Measurements from ENCODE around the gene MED27.

The MED27 gene

GRCh38 chr9:132082188-132082587, 2.5 kb upstream of the MED27 start:
- Histone ChIP-seq H3K9me3 (no peaks in the 10 kb centered on the region), H3K4me1 (no peaks in the 10 kb centered on the region), H3K36me3 (peaks cover 2% of the 10 kb centered on the region; the same call in 1 of the 2 replicates), H3K4me3 (ENCODE audit: low read depth, low read length) (no peak overlapping the region), H3K27me3 (no peaks in the 10 kb centered on the region)
- DNase-seq = no peak
- TF ChIP-seq CTCF (IDR thresholded peaks at IDR 0.05; ENCODE audit: low read depth, low read length) = no peak

- DNase-seq = no peak
- no peaks in the 10 kb centered on the region for H3K4me1 ChIP-seq
These were observed 839 bp downstream of the MED27 start for GRCh38 chr9:132078699-132079356.

DNA sequence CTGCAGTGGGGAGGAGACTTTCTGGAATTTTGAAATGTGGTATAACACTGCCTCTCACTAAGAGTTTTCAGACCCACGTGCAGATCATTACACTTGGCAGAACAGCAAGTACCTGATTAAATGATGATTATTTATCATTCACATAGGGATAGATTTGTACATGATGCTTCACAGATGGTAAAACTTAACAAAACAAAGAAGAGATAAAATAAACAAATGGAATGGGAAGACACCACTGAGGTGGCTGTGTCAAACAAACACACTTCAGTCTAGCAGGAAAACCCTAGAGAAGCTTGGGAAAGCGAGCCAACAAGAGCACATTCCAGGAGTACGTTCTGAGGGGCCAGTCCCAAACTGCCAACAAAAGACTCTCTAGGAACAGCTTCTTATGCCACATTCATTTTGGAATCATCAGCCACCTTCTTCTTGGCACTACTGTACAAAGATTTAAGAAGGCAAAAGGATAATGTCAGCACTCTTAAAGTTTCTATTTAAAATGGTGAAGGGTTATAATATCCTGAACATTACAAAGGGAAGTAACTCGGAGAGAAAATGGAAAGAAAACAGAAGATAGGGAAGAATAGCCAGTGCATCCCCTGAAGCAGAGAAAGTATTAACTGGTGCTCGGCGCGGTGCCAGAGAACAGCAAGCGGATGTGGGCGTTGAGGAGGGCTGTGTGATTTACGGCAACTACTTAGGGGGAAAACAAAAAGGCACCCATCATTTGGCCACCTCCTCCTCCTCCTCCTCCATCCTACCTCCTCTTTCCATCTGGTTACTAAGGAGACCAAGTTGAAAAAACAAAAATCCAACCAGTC, 1.6 kb downstream of the MED27 start:
- H3K27me3 ChIP-seq = no peaks in the 10 kb centered on the region
- H3K36me3 ChIP-seq = peaks cover 29% of the 10 kb centered on the region
- no peak for TF ChIP-seq CTCF (IDR thresholded peaks at IDR 0.05; ENCODE audit: low read depth, low read length)
- peak overlapping the region; percentile 91 for H3K4me3 ChIP-seq (ENCODE audit: low read depth, low read length)
- no peaks in the 10 kb centered on the region for H3K9me3 ChIP-seq
- DNase-seq = peak; percentile 68
- H3K4me1 ChIP-seq = no peaks in the 10 kb centered on the region

More at GRCh38 chr9:132078699-132079356, 839 bp downstream of the MED27 start:
- TF ChIP-seq CTCF (IDR thresholded peaks at IDR 0.05; ENCODE audit: low read depth, low read length) = no peak
- H3K9me3 ChIP-seq = no peaks in the 10 kb centered on the region
- H3K36me3 ChIP-seq = peaks cover 26% of the 10 kb centered on the region
- H3K27me3 ChIP-seq = no peaks in the 10 kb centered on the region
- peak overlapping the region; percentile 91 for H3K4me3 ChIP-seq (ENCODE audit: low read depth, low read length)

DNA sequence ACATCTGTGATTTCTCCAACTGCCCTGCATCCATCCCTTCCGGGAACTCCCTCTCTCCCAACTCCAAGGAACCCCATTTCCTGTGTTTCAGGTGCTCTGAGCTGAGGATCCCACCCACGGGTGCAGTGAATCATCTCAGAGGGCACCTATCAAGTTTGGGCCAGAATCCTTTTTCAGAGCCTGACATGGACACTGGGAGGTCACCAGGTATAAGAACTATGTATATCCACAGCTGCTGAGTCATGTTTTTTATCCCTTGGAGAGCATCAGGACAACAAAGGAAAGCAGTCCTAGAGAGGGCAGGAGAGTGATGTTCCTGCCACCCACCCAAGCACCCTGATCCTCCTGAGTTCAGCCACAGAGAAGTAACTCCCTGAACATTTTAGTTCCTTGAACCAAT, 3.8 kb downstream of the MED27 start:
- H3K9me3 ChIP-seq = no peaks in the 10 kb centered on the region
- H3K4me3 ChIP-seq (ENCODE audit: low read depth, low read length) = no peak overlapping the region
- peaks cover 42% of the 10 kb centered on the region for H3K36me3 ChIP-seq
- no peaks in the 10 kb centered on the region for H3K4me1 ChIP-seq
- no peaks in the 10 kb centered on the region for H3K27me3 ChIP-seq
- DNase-seq = no peak
- TF ChIP-seq CTCF (IDR thresholded peaks at IDR 0.05; ENCODE audit: low read depth, low read length) = no peak

DNA sequence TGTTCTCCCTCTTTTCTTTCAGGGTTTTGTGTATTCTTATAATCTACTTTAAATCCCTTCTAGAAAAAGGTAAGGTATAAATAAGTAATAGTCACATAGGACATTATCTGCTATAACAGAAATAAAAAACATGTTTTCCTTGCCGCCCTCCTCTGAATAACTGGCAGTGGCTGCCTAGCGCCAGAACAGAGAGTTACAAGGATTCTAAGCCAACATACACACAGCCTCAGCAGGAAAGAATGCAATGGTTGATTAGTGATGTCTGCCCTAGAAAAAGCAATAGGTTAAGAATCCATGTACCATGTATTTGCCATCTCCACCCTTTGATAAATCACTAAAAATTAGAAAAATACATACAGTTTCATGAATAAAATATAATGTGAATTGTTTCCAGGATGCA, 4.9 kb downstream of the MED27 start:
- Histone ChIP-seq H3K4me1 (peaks cover 3% of the 10 kb centered on the region), H3K4me3 (ENCODE audit: low read depth, low read length) (no peak overlapping the region), H3K36me3 (peaks cover 43% of the 10 kb centered on the region), H3K27me3 (no peaks in the 10 kb centered on the region), H3K9me3 (no peaks in the 10 kb centered on the region)
- no peak for TF ChIP-seq CTCF (IDR thresholded peaks at IDR 0.05; ENCODE audit: low read depth, low read length)
- DNase-seq = no peak

Data from BE2C (cell line).